ENCODE data around the gene SURF4. TPM values are rescaled to one million over a fixed set of nuclear protein-coding genes. Genes with fewer than 3 reads are reported as not detected.
A peak's percentile ranks its signal among the peaks of the same experiment; 100 is the strongest.

Gene SURF4
- polyA plus RNA-seq, 2 of the 4 experiments (the other 2 are of a cell fraction), result 159 to 169 TPM

DNA sequence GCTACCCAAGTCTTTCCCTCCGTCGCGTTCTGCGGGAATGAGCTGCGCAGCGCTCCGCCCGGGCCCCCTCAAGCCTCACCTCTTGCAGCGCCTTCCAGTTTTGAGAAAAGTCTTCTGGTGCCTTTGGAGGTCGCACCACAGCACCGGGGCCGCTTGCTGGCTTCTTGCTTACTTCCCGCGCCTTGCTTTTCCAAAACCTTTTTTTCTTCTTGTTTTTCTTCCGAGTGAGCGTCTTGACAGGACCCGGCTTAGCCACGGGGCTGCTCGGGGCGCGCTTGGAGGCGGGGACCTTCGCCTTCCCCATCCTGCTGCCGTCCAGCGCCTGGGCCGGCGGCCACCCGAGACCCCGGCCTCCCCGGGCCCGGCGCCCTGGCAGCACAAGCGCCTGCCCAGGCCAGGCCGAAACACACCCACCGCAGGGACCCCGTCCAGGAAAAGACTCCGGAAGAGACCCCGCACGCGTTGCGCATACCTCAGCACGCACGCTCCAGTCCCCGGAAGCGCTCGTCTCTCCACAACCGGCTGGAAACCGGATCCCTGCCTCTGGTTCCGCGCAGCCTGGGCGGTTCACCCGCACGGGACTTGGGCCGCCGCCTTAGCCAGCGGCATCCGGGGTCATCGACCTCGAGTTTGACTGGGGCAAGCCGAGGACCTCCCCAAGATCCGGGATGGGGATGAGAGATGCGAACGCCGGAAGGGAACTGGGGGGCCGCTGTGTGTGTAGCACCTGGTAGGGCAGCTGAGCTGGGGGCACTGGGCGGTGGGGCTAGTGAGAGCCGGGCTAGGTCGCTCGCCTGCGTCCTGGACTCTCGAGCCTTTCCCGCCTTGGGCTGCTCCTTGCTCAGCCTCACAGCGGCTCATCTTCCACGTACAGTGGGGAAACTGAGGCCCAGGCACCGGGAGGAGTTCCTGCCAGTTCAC lies 41.9 kb upstream of the SURF4 start, which contains the start of gene REXO4 (continued):
- TF ChIP-seq, protein P1, sequence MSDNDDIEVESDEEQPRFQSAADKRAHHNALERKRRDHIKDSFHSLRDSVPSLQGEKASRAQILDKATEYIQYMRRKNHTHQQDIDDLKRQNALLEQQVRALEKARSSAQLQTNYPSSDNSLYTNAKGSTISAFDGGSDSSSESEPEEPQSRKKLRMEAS (IDR thresholded peaks at IDR 0.05), result peak; percentile 98

DNA sequence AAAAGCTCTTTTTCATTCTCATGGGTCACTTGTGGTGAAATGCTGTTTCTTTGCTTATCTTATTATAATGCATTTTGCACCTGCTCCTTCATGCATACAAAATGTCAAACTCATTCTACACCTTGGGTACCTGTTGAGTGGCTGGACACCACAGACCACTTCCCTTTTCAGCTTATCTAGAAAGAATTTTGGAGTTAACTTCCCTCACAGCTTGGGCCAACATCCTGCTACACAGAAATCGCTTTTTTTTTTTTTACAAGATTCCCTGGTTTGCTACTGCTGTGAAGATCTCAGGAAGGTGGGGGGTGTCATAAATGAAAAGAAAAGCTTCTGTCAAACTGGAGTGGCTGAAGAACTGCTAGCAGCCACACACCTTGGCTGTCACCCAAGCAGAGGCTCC lies 39.3 kb upstream of the SURF4 start:
- H3K4me3 ChIP-seq, result no peak overlapping the region
- ChIA-PET CTCF (interaction anchor here (1.0 to 6.5 kb wide), 7 partner anchors 11 to 229 kb away, joined by 3 to 45 read pairs (median 5); partner anchors contain the start of gene SLC2A6), POLR2A (no interaction called here)
- no peak overlapping the region for H3K27ac ChIP-seq
- DNase-seq (ENCODE audit: low read depth in 1 of 2, low spot score in 1 of 2) (no peak), ATAC-seq (no peak), FAIRE-seq (no peak)
- TF ChIP-seq JUN (IDR thresholded peaks at IDR 0.05) (no peak), ZFP36 (IDR thresholded peaks at IDR 0.05; ENCODE audit: borderline replicate concordance, partially characterized antibody) (no peak)
- peaks cover 14% of the 10 kb centered on the region; the same call in 1 of the 3 replicates for H3K4me1 ChIP-seq
- 93% methylated on average over 1 of the region's 1 CpG for WGBS (ENCODE audit: missing lambda C conversion rate)
- H3K4me2 ChIP-seq, result no peak overlapping the region
- H3K9me3 ChIP-seq, result no peaks in the 10 kb centered on the region

DNA sequence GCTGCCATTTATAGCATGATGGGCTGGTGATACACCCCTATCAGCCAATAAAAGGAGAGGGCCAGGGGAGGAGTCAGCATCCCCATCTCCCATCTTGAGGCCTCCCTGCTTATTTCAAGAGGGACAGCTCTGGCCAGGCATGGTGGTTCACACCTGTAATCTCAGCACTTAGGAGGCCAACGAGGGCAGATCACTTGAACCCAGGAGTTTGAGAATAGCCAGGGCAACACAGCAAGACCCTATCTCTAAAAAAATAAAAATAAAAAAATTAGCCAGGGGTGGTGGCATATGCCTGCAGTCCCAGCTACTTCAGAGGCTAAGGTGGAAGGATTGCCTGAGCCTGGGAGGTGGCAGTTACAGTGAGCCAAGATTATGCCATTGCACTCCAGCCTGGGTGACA lies 32.2 kb upstream of the SURF4 start:
- H3K4me1 ChIP-seq, result no peaks in the 10 kb centered on the region
- H3K9me3 ChIP-seq, result no peaks in the 10 kb centered on the region
- ATAC-seq (no peak), FAIRE-seq (no peak), DNase-seq (ENCODE audit: low read depth in 1 of 2, low spot score in 1 of 2) (no peak)
- H3K4me3 ChIP-seq, result no peak overlapping the region
- TF ChIP-seq RAD21 (conservative IDR thresholded peaks at IDR 0.05 in 1 of 2, IDR thresholded peaks at IDR 0.05 in 1 of 2) (no peak), FOXS1 (CRISPR knock-in tag; IDR thresholded peaks at IDR 0.05) (no peak), KDM1A (IDR thresholded peaks at IDR 0.05; ENCODE audit: low read depth) (no peak), ESRRA (IDR thresholded peaks at IDR 0.05; ENCODE audit: borderline replicate concordance, low read length) (no peak), CBX8 (IDR thresholded peaks at IDR 0.05) (no peak)
- no peak overlapping the region for H3K27ac ChIP-seq
- ChIA-PET CTCF (interaction anchor here (0.7 to 1.4 kb wide), 4 partner anchors 8 to 15 kb away, joined by 3 to 6 read pairs (median 4); no protein-coding TSS in a partner anchor), POLR2A (no interaction called here)
- 87% methylated on average over 1 of the region's 1 CpG for WGBS (ENCODE audit: missing lambda C conversion rate)
- H3K4me2 ChIP-seq, result no peak overlapping the region

DNA sequence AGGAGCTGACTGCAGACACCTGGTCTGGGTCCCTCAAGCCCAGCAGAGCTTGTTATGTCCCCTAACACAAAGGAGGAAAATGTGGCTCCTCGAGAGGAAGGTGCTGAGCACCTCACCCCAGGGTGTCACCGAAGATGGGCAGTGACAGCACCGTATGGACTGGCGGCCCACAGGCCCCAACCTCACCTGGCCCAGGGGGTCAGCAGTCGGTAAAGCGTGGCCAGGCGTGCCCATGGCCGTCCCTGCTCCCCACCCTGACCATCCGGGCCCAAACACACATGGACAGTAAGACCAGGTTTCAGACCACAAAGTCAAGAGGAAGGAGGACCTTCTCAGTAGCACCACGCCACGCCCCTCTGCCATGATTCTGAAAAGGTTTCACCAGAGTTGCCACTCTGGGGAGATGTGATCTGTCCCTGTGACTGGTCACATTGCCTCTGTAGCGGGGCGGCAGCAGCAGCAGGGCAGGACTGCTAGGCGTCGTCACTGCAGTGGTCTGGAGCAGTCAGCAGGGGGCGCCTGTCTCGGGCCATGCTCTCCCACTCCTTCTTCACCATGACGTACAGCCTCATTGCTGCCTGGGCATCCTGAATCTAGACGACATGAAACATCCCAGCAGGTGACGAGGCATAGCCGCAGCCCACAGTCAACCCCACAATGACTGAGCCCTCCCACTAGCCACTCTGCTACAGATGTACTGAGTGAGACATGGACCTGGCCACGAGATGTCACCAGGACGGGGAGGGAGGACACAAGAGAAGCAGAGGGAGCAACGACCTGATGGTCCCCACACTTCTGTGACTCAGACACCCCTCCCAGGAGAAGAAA lies 30.8 kb upstream of the SURF4 start:
- FAIRE-seq, result no peak
- peak; percentile 89 to 91 for ATAC-seq
- CTCF ChIA-PET, result interaction anchor here (0.6 to 4.9 kb wide), 21 partner anchors 10 to 319 kb away, joined by 3 to 45 read pairs (median 4); partner anchors contain the start of genes ADAMTS13 and REXO4
- 49% methylated on average over 14 of the region's 24 CpGs for WGBS (ENCODE audit: missing lambda C conversion rate)
- POLR2A ChIA-PET, result no interaction called here
- H3K4me1 ChIP-seq, result no peaks in the 10 kb centered on the region
- no peaks in the 10 kb centered on the region for H3K9me3 ChIP-seq
- no peak overlapping the region for H3K4me2 ChIP-seq
- peak; percentile 77 to 82 for DNase-seq (ENCODE audit: low read depth in 1 of 2, low spot score in 1 of 2)
- H3K27ac ChIP-seq, result no peak overlapping the region
- H3K4me3 ChIP-seq, result no peak overlapping the region
- TF ChIP-seq TFCP2L1 (CRISPR knock-in tag; IDR thresholded peaks at IDR 0.05) (no peak), ZFP36 (IDR thresholded peaks at IDR 0.05; ENCODE audit: borderline replicate concordance, partially characterized antibody) (no peak), RAD21 (conservative IDR thresholded peaks at IDR 0.05 in 1 of 2, IDR thresholded peaks at IDR 0.05 in 1 of 2) (peak; percentile 38 to 55; a peak in 4 of 5 replicates), CHD2 (IDR thresholded peaks at IDR 0.05; ENCODE audit: low read length, partially characterized antibody) (no peak), NR3C1 (IDR thresholded peaks at IDR 0.05) (no peak), ZNF302 (CRISPR knock-in tag; IDR thresholded peaks at IDR 0.05) (no peak), HOXB13 (CRISPR knock-in tag; IDR thresholded peaks at IDR 0.05; ENCODE audit: low read depth) (no peak), ZC3H11A (IDR thresholded peaks at IDR 0.05) (no peak), EP300 (IDR thresholded peaks at IDR 0.05) (no peak), CBX8 (IDR thresholded peaks at IDR 0.05) (no peak), ZSCAN20 (CRISPR knock-in tag; IDR thresholded peaks at IDR 0.05) (no peak), RNF2 (IDR thresholded peaks at IDR 0.05; ENCODE audit: borderline replicate concordance, low read depth) (no peak), HDAC2 (IDR thresholded peaks at IDR 0.05) (no peak), CHD4 (IDR thresholded peaks at IDR 0.05; ENCODE audit: borderline replicate concordance) (no peak), SMC3 (IDR thresholded peaks at IDR 0.05) (peak; percentile 66), CBX2 (IDR thresholded peaks at IDR 0.05; ENCODE audit: borderline replicate concordance, low read depth) (no peak), NPAS2 (CRISPR knock-in tag; IDR thresholded peaks at IDR 0.05; ENCODE audit: borderline replicate concordance) (no peak)
- TF ChIP-seq, protein P2, sequence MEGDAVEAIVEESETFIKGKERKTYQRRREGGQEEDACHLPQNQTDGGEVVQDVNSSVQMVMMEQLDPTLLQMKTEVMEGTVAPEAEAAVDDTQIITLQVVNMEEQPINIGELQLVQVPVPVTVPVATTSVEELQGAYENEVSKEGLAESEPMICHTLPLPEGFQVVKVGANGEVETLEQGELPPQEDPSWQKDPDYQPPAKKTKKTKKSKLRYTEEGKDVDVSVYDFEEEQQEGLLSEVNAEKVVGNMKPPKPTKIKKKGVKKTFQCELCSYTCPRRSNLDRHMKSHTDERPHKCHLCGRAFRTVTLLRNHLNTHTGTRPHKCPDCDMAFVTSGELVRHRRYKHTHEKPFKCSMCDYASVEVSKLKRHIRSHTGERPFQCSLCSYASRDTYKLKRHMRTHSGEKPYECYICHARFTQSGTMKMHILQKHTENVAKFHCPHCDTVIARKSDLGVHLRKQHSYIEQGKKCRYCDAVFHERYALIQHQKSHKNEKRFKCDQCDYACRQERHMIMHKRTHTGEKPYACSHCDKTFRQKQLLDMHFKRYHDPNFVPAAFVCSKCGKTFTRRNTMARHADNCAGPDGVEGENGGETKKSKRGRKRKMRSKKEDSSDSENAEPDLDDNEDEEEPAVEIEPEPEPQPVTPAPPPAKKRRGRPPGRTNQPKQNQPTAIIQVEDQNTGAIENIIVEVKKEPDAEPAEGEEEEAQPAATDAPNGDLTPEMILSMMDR (IDR thresholded peaks at IDR 0.05), result peak; percentile 79
- TF ChIP-seq, protein P3, sequence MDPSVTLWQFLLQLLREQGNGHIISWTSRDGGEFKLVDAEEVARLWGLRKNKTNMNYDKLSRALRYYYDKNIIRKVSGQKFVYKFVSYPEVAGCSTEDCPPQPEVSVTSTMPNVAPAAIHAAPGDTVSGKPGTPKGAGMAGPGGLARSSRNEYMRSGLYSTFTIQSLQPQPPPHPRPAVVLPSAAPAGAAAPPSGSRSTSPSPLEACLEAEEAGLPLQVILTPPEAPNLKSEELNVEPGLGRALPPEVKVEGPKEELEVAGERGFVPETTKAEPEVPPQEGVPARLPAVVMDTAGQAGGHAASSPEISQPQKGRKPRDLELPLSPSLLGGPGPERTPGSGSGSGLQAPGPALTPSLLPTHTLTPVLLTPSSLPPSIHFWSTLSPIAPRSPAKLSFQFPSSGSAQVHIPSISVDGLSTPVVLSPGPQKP (IDR thresholded peaks at IDR 0.05; ENCODE audit: low read depth, low read length), result no peak
- TF ChIP-seq, protein P1 (IDR thresholded peaks at IDR 0.05), result peak; percentile 59; the same call in 1 of the 2 replicates
- TF ChIP-seq, protein P4, sequence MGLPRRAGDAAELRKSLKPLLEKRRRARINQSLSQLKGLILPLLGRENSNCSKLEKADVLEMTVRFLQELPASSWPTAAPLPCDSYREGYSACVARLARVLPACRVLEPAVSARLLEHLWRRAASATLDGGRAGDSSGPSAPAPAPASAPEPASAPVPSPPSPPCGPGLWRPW (IDR thresholded peaks at IDR 0.05), result no peak
